Trophoblast cell (in vitro differentiated cells and primary cell): ENCODE results near the gene SMURF1.

Source experiments
- DNase-seq, 2 donors: peaks; one replicate each; pipeline ENCODE4 v3.0.0-alpha.2; 2016
- H2AFZ ChIP-seq: 2 replicates; pipeline ENCODE4 v1.6.1; 2013; ENCODE audit warnings: low read length, moderate library complexity, mild to moderate bottlenecking; ENCODE audit not compliant: insufficient read depth, poor library complexity
- H2AK5ac ChIP-seq: 2 replicates; pipeline ENCODE4 v1.6.1; 2013; ENCODE audit warnings: mild to moderate bottlenecking, low read length
- H2BK120ac ChIP-seq: 2 replicates; pipeline ENCODE4 v1.6.1; 2013; ENCODE audit warnings: low read length, mild to moderate bottlenecking, moderate library complexity; ENCODE audit not compliant: insufficient read depth, poor library complexity
- H2BK12ac ChIP-seq: 2 replicates; pipeline ENCODE4 v1.6.1; 2013; ENCODE audit warnings: mild to moderate bottlenecking, low read length, moderate library complexity
- H2BK5ac ChIP-seq: 2 replicates; pipeline ENCODE4 v1.6.1; 2013; ENCODE audit warnings: low read length, low read depth, moderate library complexity, mild to moderate bottlenecking; ENCODE audit not compliant: poor library complexity
- H3K14ac ChIP-seq: 2 replicates; pipeline ENCODE4 v1.6.1; 2013; ENCODE audit warnings: mild to moderate bottlenecking, low read length
- H3K18ac ChIP-seq: 2 replicates; pipeline ENCODE4 v1.6.1; 2013; ENCODE audit warnings: mild to moderate bottlenecking, low read length
- H3K23ac ChIP-seq: 2 replicates; pipeline ENCODE4 v1.6.1; 2013; ENCODE audit warnings: low read length
- H3K27ac ChIP-seq: 2 replicates; pipeline ENCODE4 v1.5.1; 2013; ENCODE audit warnings: low read depth, mild to moderate bottlenecking, inconsistent platforms, low read length, moderate library complexity
- H3K27me3 ChIP-seq: 2 replicates; pipeline ENCODE4 v1.6.1; 2013; ENCODE audit warnings: inconsistent platforms, mild to moderate bottlenecking, low read length, moderate library complexity; ENCODE audit not compliant: insufficient read depth
- H3K36me3 ChIP-seq, 2 experiments: 1 replicate in 1 of 2; 2 replicates in 1 of 2; pipeline ENCODE4 v1.6.1; 2013; ENCODE audit warnings: low read length in 2 of 2, mild to moderate bottlenecking in 2 of 2, moderate library complexity in 1 of 2; ENCODE audit not compliant: insufficient read depth in 2 of 2, control insufficient read depth in 1 of 2
- H3K4ac ChIP-seq: 2 replicates; pipeline ENCODE4 v1.6.1; 2013; ENCODE audit warnings: low read depth, mild to moderate bottlenecking, low read length, moderate library complexity
- H3K4me1 ChIP-seq, 2 experiments: 1 replicate in 1 of 2; 2 replicates in 1 of 2; pipeline ENCODE4 v1.6.1; 2013; ENCODE audit warnings: low read length in 2 of 2, mild to moderate bottlenecking in 2 of 2, moderate library complexity in 1 of 2; ENCODE audit not compliant: insufficient read depth in 2 of 2, control insufficient read depth in 1 of 2
- H3K4me2 ChIP-seq: 2 replicates; pipeline ENCODE4 v1.6.1; 2013; ENCODE audit warnings: inconsistent platforms, mild to moderate bottlenecking, low read length, moderate library complexity
- H3K4me3 ChIP-seq: 2 replicates; pipeline ENCODE4 v1.5.1; 2013; ENCODE audit warnings: mild to moderate bottlenecking, low read depth, low read length, inconsistent platforms
- H3K79me1 ChIP-seq: one replicate; pipeline ENCODE4 v1.6.1; 2013; ENCODE audit warnings: low read length
- H3K79me2 ChIP-seq: 2 replicates; pipeline ENCODE4 v1.6.1; 2013; ENCODE audit warnings: low read length, mild to moderate bottlenecking; ENCODE audit not compliant: control insufficient read depth, insufficient read depth, poor library complexity
- H3K9ac ChIP-seq: 2 replicates; pipeline ENCODE4 v1.6.1; 2013; ENCODE audit warnings: mild to moderate bottlenecking, low read length
- H3K9me3 ChIP-seq: 2 replicates; pipeline ENCODE4 v1.6.1; 2013; ENCODE audit warnings: low read depth, mild to moderate bottlenecking, control low read depth, inconsistent platforms, low read length; ENCODE audit not compliant: insufficient read depth
- H4K12ac ChIP-seq: 2 replicates; pipeline ENCODE4 v1.6.1; 2013; ENCODE audit warnings: low read depth, mild to moderate bottlenecking, low read length, moderate library complexity
- H4K8ac ChIP-seq: 2 replicates; pipeline ENCODE4 v1.6.1; 2013; ENCODE audit warnings: low read depth, mild to moderate bottlenecking, low read length, moderate library complexity
- H4K91ac ChIP-seq: one replicate; pipeline ENCODE4 v1.6.1; 2013; ENCODE audit warnings: low read depth, mild to moderate bottlenecking, low read length, moderate library complexity
- WGBS: extraction: QIAGEN DNeasy Blood & Tissue Kit; methylation state at CpG from one replicate; pipeline ENCODE4 v1.1.7; 2013; ENCODE audit warnings: missing lambda C conversion rate; ENCODE audit not compliant: insufficient read length, insufficient coverage; ENCODE audit errors: extremely low coverage; 5-methylcytosine and 5-hydroxymethylcytosine counted together

Gene SMURF1

GRCh38 chr7:99112979-99113378, 30.9 kb downstream of the SMURF1 start:
- Histone ChIP-seq H3K79me2 (peaks cover 13% of the 10 kb centered on the region), H4K8ac (no peak overlapping the region), H3K4ac (no peak overlapping the region), H3K79me1 (peaks cover 6% of the 10 kb centered on the region), H3K23ac (no peak overlapping the region), H3K36me3 (no peaks in the 10 kb centered on the region), H3K4me1 (peaks cover 13 to 16% of the 10 kb centered on the region in 2 experiments), H3K9me3 (peaks cover 2% of the 10 kb centered on the region), H3K27ac (no peak overlapping the region), H2BK120ac (no peak overlapping the region), H4K12ac (no peak overlapping the region), H2BK5ac (no peak overlapping the region), H4K91ac (no peak overlapping the region), H3K14ac (no peak overlapping the region), H3K4me2 (no peak overlapping the region), H2BK12ac (no peak overlapping the region), H2AFZ (no peak overlapping the region), H3K18ac (no peak overlapping the region), H3K27me3 (no peaks in the 10 kb centered on the region), H2AK5ac (no peak overlapping the region), H3K4me3 (no peak overlapping the region), H3K9ac (no peak overlapping the region)
- DNase-seq, result no peak
- no CpG with 5 or more reads among the region's 1 CpG for WGBS

GRCh38 chr7:99112097-99112496, 31.8 kb downstream of the SMURF1 start:
- Histone ChIP-seq H2BK12ac (no peak overlapping the region), H3K9ac (no peak overlapping the region), H3K18ac (no peak overlapping the region), H4K8ac (no peak overlapping the region), H2BK120ac (no peak overlapping the region), H3K4me2 (peak overlapping the region; percentile 19), H3K79me2 (peaks cover 13% of the 10 kb centered on the region), H3K23ac (no peak overlapping the region), H3K4me1 (peaks cover 16 to 20% of the 10 kb centered on the region in 2 experiments), H2AK5ac (no peak overlapping the region), H4K12ac (no peak overlapping the region), H2BK5ac (peak overlapping the region; percentile 43), H3K4ac (peak overlapping the region; percentile 83), H3K79me1 (peaks cover 6% of the 10 kb centered on the region), H3K14ac (no peak overlapping the region), H3K9me3 (peaks cover 2% of the 10 kb centered on the region), H3K27ac (peak overlapping the region; percentile 53), H3K36me3 (no peaks in the 10 kb centered on the region), H4K91ac (no peak overlapping the region), H3K27me3 (no peaks in the 10 kb centered on the region), H2AFZ (no peak overlapping the region), H3K4me3 (no peak overlapping the region)
- no CpG with 5 or more reads among the region's 2 CpGs for WGBS
- DNase-seq, result no peak

- H4K12ac ChIP-seq, result no peak overlapping the region
- H2BK5ac ChIP-seq, result peak overlapping the region; percentile 43
- no peaks in the 10 kb centered on the region for H3K36me3 ChIP-seq
- peaks cover 2% of the 10 kb centered on the region for H3K9me3 ChIP-seq
- H3K9ac ChIP-seq, result no peak overlapping the region
- no peak for DNase-seq
- H3K79me2 ChIP-seq, result peaks cover 14% of the 10 kb centered on the region
- H3K4ac ChIP-seq, result no peak overlapping the region
- H2BK12ac ChIP-seq, result no peak overlapping the region
- H3K23ac ChIP-seq, result no peak overlapping the region
- H3K14ac ChIP-seq, result no peak overlapping the region
- H3K79me1 ChIP-seq, result peaks cover 6% of the 10 kb centered on the region
- H4K8ac ChIP-seq, result no peak overlapping the region
- H3K4me2 ChIP-seq, result peak overlapping the region; percentile 19
- peaks cover 16 to 20% of the 10 kb centered on the region in 2 experiments for H3K4me1 ChIP-seq
- H3K27ac ChIP-seq, result peak overlapping the region; percentile 53
- no peak overlapping the region for H4K91ac ChIP-seq
- H3K4me3 ChIP-seq, result no peak overlapping the region
- no peaks in the 10 kb centered on the region for H3K27me3 ChIP-seq
- H2BK120ac ChIP-seq, result no peak overlapping the region
- no peak overlapping the region for H2AFZ ChIP-seq
- no peak overlapping the region for H3K18ac ChIP-seq
- no peak overlapping the region for H2AK5ac ChIP-seq
These were observed 32.3 kb downstream of the SMURF1 start for GRCh38 chr7:99111591-99111990.

GRCh38 chr7:99109108-99110051, 34.5 kb downstream of the SMURF1 start:
- no peak overlapping the region for H3K4me2 ChIP-seq
- H4K8ac ChIP-seq, result peak overlapping the region; percentile 20
- H4K12ac ChIP-seq, result no peak overlapping the region
- peaks cover 16 to 20% of the 10 kb centered on the region in 2 experiments for H3K4me1 ChIP-seq
- peak overlapping the region; percentile 9 for H3K14ac ChIP-seq
- H3K79me2 ChIP-seq, result peaks cover 15% of the 10 kb centered on the region
- H3K4me3 ChIP-seq, result no peak overlapping the region
- H3K4ac ChIP-seq, result peak overlapping the region; percentile 97
- H2AFZ ChIP-seq, result no peak overlapping the region
- peak in 1 of 2 donors; percentile 65 for DNase-seq
- H3K18ac ChIP-seq, result peak overlapping the region; percentile 56
- H4K91ac ChIP-seq, result no peak overlapping the region
- no CpG with 5 or more reads among the region's 10 CpGs for WGBS
- H3K27ac ChIP-seq, result no peak overlapping the region
- H3K9ac ChIP-seq, result no peak overlapping the region
- H3K27me3 ChIP-seq, result no peaks in the 10 kb centered on the region
- H3K36me3 ChIP-seq, result no peaks in the 10 kb centered on the region
- peaks cover 6% of the 10 kb centered on the region for H3K79me1 ChIP-seq
- H2BK120ac ChIP-seq, result no peak overlapping the region
- H2BK12ac ChIP-seq, result no peak overlapping the region
- H3K9me3 ChIP-seq, result peaks cover 2% of the 10 kb centered on the region
- H3K23ac ChIP-seq, result no peak overlapping the region
- H2BK5ac ChIP-seq, result peak overlapping the region; percentile 57
- H2AK5ac ChIP-seq, result no peak overlapping the region
